H1 (cell line): ENCODE data around the gene FBXO46. TPM values are rescaled to one million over a fixed set of nuclear protein-coding genes. Genes with fewer than 3 reads are reported as not detected.

Experiments
- CTCF ChIA-PET: fragments of 300-600 bp; sonication (Branson Sonifier 250); formaldehyde crosslinking; loops from one replicate; lab custom pipeline; 2021; ENCODE audit not compliant: partially characterized antibody; lab: Charles Lee
- POLR2A ChIA-PET: fragments of 300-600 bp; sonication (Branson Sonifier 250); formaldehyde crosslinking; loops from one replicate; lab custom pipeline; 2021; ENCODE audit warnings: inconsistent platforms; ENCODE audit not compliant: partially characterized antibody; lab: Charles Lee
- DNase-seq, 2 experiments: peaks; one replicate each; pipeline versions ENCODE4 v3.0.0 to v3.0.0-alpha.2; 2010 to 2022; ENCODE audit warnings: low spot score in 2 of 2, low read depth in 1 of 2, mixed read lengths in 1 of 2
- FAIRE-seq: peaks from 2 replicates; lab custom pipeline; 2011; peaks lifted over from hg19 to GRCh38; lab: Jason Lieb, UNC
- H2AFZ ChIP-seq: 2 replicates; pipeline ENCODE4 v1.8.1; 2012; ENCODE audit warnings: low read length, inconsistent platforms
- H2AK5ac ChIP-seq: 2 replicates; pipeline ENCODE4 v1.6.1; 2013; ENCODE audit warnings: low read depth, low read length
- H2BK120ac ChIP-seq: replicated peaks from 2 replicates; pipeline ENCODE3; 2013; ENCODE audit warnings: low read depth, low read length, inconsistent platforms
- H2BK12ac ChIP-seq: 2 replicates; pipeline ENCODE4 v1.6.1; 2013; ENCODE audit warnings: low read depth, low read length
- H2BK15ac ChIP-seq: 2 replicates; pipeline ENCODE4 v1.6.1; 2013; ENCODE audit warnings: low read length
- H2BK20ac ChIP-seq: 2 replicates; pipeline ENCODE4 v1.6.1; 2013; ENCODE audit warnings: low read length
- H2BK5ac ChIP-seq: 2 replicates; pipeline ENCODE4 v1.6.1; 2013; ENCODE audit warnings: low read depth, low read length
- H3K14ac ChIP-seq: 2 replicates; pipeline ENCODE4 v1.6.1; 2013; ENCODE audit warnings: inconsistent platforms; ENCODE audit not compliant: insufficient read length
- H3K18ac ChIP-seq: 2 replicates; pipeline ENCODE4 v1.6.1; 2013; ENCODE audit warnings: low read length; ENCODE audit errors: extremely low read depth
- H3K23ac ChIP-seq: 2 replicates; pipeline ENCODE4 v1.6.1; 2013; ENCODE audit warnings: inconsistent platforms; ENCODE audit not compliant: insufficient read length
- H3K23me2 ChIP-seq: 2 replicates; pipeline ENCODE4 v1.6.1; 2013; ENCODE audit warnings: low read depth, low read length
- H3K27ac ChIP-seq: 2 replicates; pipeline ENCODE4 v1.6.1; 2011; ENCODE audit warnings: low read depth, low read length, inconsistent platforms
- H3K27me3 ChIP-seq, 4 experiments: replicated peaks in 1 of 4; 1 replicate in 1 of 4; 2 replicates in 3 of 4; pipeline versions ENCODE4 v1.6.1 to v1.8.1; 2011 to 2013; ENCODE audit warnings: low read length in 3 of 4, mild to moderate bottlenecking in 3 of 4, inconsistent platforms in 2 of 4, mixed read lengths in 2 of 4, moderate library complexity in 1 of 4; ENCODE audit not compliant: control insufficient read depth in 3 of 4, insufficient read depth in 3 of 4; ENCODE audit errors: extremely low read depth in 1 of 4
- H3K36me3 ChIP-seq, 4 experiments: 2 replicates each; pipeline versions ENCODE4 v1.6.1 to v1.8.1; 2011 to 2013; ENCODE audit warnings: mild to moderate bottlenecking in 4 of 4, low read length in 3 of 4, moderate library complexity in 2 of 4, control low read depth in 1 of 4, inconsistent platforms in 1 of 4; ENCODE audit not compliant: insufficient read depth in 4 of 4, control insufficient read depth in 2 of 4
- H3K4ac ChIP-seq: replicated peaks from 2 replicates; pipeline ENCODE3; 2013; ENCODE audit warnings: low read length, low read depth, mixed read lengths, inconsistent platforms; ENCODE audit not compliant: insufficient read length
- H3K4me1 ChIP-seq, 4 experiments: replicated peaks in 1 of 4; 1 replicate in 1 of 4; 2 replicates in 3 of 4; pipeline versions ENCODE4 v1.6.1 to v1.8.1; 2011 to 2013; ENCODE audit warnings: low read length in 3 of 4, inconsistent platforms in 2 of 4, mixed read lengths in 1 of 4; ENCODE audit not compliant: insufficient read depth in 4 of 4, control insufficient read depth in 3 of 4
- H3K4me2 ChIP-seq, 2 experiments: 2 replicates each; pipeline versions ENCODE4 v1.6.1 to v1.8.1; 2011 to 2013; ENCODE audit warnings: low read depth in 2 of 2, low read length in 2 of 2, control low read depth in 1 of 2, inconsistent platforms in 1 of 2, mild to moderate bottlenecking in 1 of 2; ENCODE audit not compliant: insufficient read depth in 1 of 2
- H3K4me3 ChIP-seq, 4 experiments: fragments of 200-600, 300-600 bp in 1 of 4; sonication (generic), shearing (Covaris generic), sonication (Bioruptor Twin) in 1 of 4; 2 replicates each; pipeline versions ENCODE4 v1.5.1 to v1.8.1; 2011 to 2016; ENCODE audit warnings: low read length in 4 of 4, low read depth in 3 of 4, control low read depth in 2 of 4, inconsistent platforms in 2 of 4, mild to moderate bottlenecking in 2 of 4, mixed read lengths in 1 of 4, moderate library complexity in 1 of 4; ENCODE audit not compliant: insufficient read depth in 2 of 4; ENCODE audit errors: extremely low read depth in 1 of 4
- H3K56ac ChIP-seq: replicated peaks from 2 replicates; pipeline ENCODE3; 2013; ENCODE audit warnings: low read depth, mild to moderate bottlenecking, mixed read lengths, low read length, inconsistent platforms; ENCODE audit not compliant: insufficient read length
- H3K79me1 ChIP-seq: 2 replicates; pipeline ENCODE4 v1.6.1; 2013; ENCODE audit warnings: low read depth, low read length, control low read depth
- H3K79me2 ChIP-seq, 2 experiments: 2 replicates each; pipeline versions ENCODE4 v1.6.1 to v1.8.1; 2012 to 2013; ENCODE audit warnings: low read length in 2 of 2, mild to moderate bottlenecking in 2 of 2, inconsistent platforms in 1 of 2; ENCODE audit not compliant: insufficient read depth in 2 of 2, control insufficient read depth in 1 of 2
- H3K9ac ChIP-seq, 4 experiments: replicated peaks in 1 of 4; 1 replicate in 1 of 4; 2 replicates in 3 of 4; pipeline versions ENCODE4 v1.6.1 to v1.8.1; 2011 to 2013; ENCODE audit warnings: low read depth in 3 of 4, low read length in 3 of 4, control low read depth in 2 of 4, mild to moderate bottlenecking in 2 of 4, moderate library complexity in 2 of 4, inconsistent platforms in 1 of 4; ENCODE audit errors: extremely low read depth in 1 of 4
- H3K9me3 ChIP-seq, 2 experiments: 2 replicates each; pipeline versions ENCODE4 v1.6.1 to v1.8.1; 2012 to 2013; ENCODE audit warnings: mild to moderate bottlenecking in 2 of 2, moderate library complexity in 2 of 2, control low read depth in 1 of 2, inconsistent platforms in 1 of 2, low read depth in 1 of 2, low read length in 1 of 2, mixed read lengths in 1 of 2; ENCODE audit not compliant: insufficient read depth in 2 of 2
- H4K20me1 ChIP-seq, 2 experiments: replicated peaks in 1 of 2; 2 replicates each; pipeline versions ENCODE3 to v1.8.1; 2011 to 2013; ENCODE audit warnings: inconsistent platforms in 2 of 2, low read length in 2 of 2, mild to moderate bottlenecking in 1 of 2; ENCODE audit not compliant: insufficient read depth in 2 of 2, control insufficient read depth in 1 of 2
- H4K5ac ChIP-seq: 2 replicates; pipeline ENCODE4 v1.6.1; 2013; ENCODE audit warnings: low read length, low read depth, mixed read lengths, inconsistent platforms; ENCODE audit not compliant: insufficient read length
- H4K8ac ChIP-seq: 2 replicates; pipeline ENCODE4 v1.8.0; 2013; ENCODE audit warnings: mild to moderate bottlenecking, moderate library complexity, low read length, inconsistent platforms; ENCODE audit not compliant: insufficient read depth; ENCODE audit errors: extremely low read depth
- H4K91ac ChIP-seq: replicated peaks from 2 replicates; pipeline ENCODE3; 2013; ENCODE audit warnings: low read length, mixed read lengths, inconsistent platforms; ENCODE audit not compliant: insufficient read length
- ATF2 ChIP-seq: IDR thresholded peaks from 2 replicates; pipeline ENCODE4 v1.6.1; 2012; ENCODE audit warnings: low read length, inconsistent platforms
- BRCA1 ChIP-seq: IDR thresholded peaks from 2 replicates; pipeline ENCODE4 v1.6.1; 2012; ENCODE audit warnings: low read depth, low read length, improper control_type of control experiment
- CBX5 ChIP-seq: fragments of 300-800, 300-1000 bp; sonication (generic); IDR thresholded peaks from 2 replicates; pipeline ENCODE4 v1.7.1; 2016; ENCODE audit warnings: antibody characterized with exemption, low read length, low read depth
- CEBPB ChIP-seq: IDR thresholded peaks from 2 replicates; pipeline ENCODE4 v1.6.1; 2012; ENCODE audit warnings: low read depth, low read length
- CHD2 ChIP-seq: IDR thresholded peaks from 2 replicates; pipeline ENCODE4 v1.6.1; 2012; ENCODE audit warnings: low read length, improper control_type of control experiment
- GABPA ChIP-seq: IDR thresholded peaks from 2 replicates; pipeline ENCODE4 v1.6.1; 2011; ENCODE audit warnings: mild to moderate bottlenecking, low read length, moderate library complexity, borderline replicate concordance; ENCODE audit not compliant: insufficient read depth
- GTF2F1 ChIP-seq: IDR thresholded peaks from 2 replicates; pipeline ENCODE4 v1.6.1; 2012; ENCODE audit warnings: low read depth, low read length, improper control_type of control experiment, borderline replicate concordance
- JUN ChIP-seq: IDR thresholded peaks from 2 replicates; pipeline ENCODE4 v1.6.1; 2011; ENCODE audit warnings: low read depth, mild to moderate bottlenecking, improper control_type of control experiment, low read length
- NANOG ChIP-seq: IDR thresholded peaks from 2 replicates; pipeline ENCODE4 v1.6.1; 2011; ENCODE audit warnings: low read length, low read depth, mild to moderate bottlenecking, inconsistent platforms; ENCODE audit not compliant: insufficient read depth, poor library complexity, severe bottlenecking
- POLR2AphosphoS5 ChIP-seq: IDR thresholded peaks from 2 replicates; pipeline ENCODE4 v1.6.1; 2011; ENCODE audit warnings: low read depth, low read length
- SAP30 ChIP-seq: fragments of 300-600 bp; sonication (generic); IDR thresholded peaks from 2 replicates; pipeline ENCODE4 v1.7.1; 2012; ENCODE audit warnings: low read length, moderate library complexity, mild to moderate bottlenecking, inconsistent platforms; ENCODE audit not compliant: insufficient read depth, insufficient replicate concordance
- SIN3A ChIP-seq, 2 experiments: IDR thresholded peaks in 1 of 2; conservative IDR thresholded peaks in 1 of 2; 2 replicates each; pipeline ENCODE4 v1.6.1; 2011 to 2012; ENCODE audit warnings: low read length in 2 of 2, improper control_type of control experiment in 1 of 2, low read depth in 1 of 2, mild to moderate bottlenecking in 1 of 2
- WGBS, 2 experiments: shearing (Covaris generic) in 1 of 2; methylation state at CpG; one replicate each; pipeline versions ENCODE4 v1.1.6 to v1.1.7; 2013 to 2015; ENCODE audit warnings: low lambda C conversion rate in 2 of 2, mixed read lengths in 2 of 2, inconsistent platforms in 1 of 2, low coverage in 1 of 2, missing lambda C conversion rate in 1 of 2; ENCODE audit not compliant: insufficient replicate concordance in 2 of 2, insufficient coverage in 1 of 2, insufficient read length in 1 of 2; ENCODE audit errors: extremely low coverage in 1 of 2, missing lambda C conversion rate in 1 of 2; 5-methylcytosine and 5-hydroxymethylcytosine counted together
- polyA plus RNA-seq, 7 experiments: library from polyadenylated mRNA; depleted of rRNA in 3 of 7; stranded (reverse) in 5 of 7; unstranded in 2 of 7; fragments of >200 nt in 5 of 7; fragments of 200-250 nt in 2 of 7; gene quantifications; 1 replicate in 5 of 7; 2 replicates in 1 of 7; 4 replicates in 1 of 7; pipeline versions ENCODE4 v1.2.1 to v1.2.3, GENCODE V29; 2011 to 2013; ENCODE audit warnings: missing spikeins in 2 of 7, mixed read lengths in 2 of 7
- total RNA-seq: library from RNA; stranded (reverse); fragmentation: NEBNext Ultra II Directional; extraction: Animal tissue kit (Norgen Biotek cat#: 25700); gene quantifications from 2 replicates; pipeline ENCODE4 v1.2.1, GENCODE V29; 2021

The FBXO46 gene
- total and polyA plus RNA-seq, 2 of the 8 experiments (the other 6 are each of a cell fraction or from before 2014, with no cell fraction given): 11.2 to 38.9 TPM

- Histone ChIP-seq H4K20me1 (peaks cover 0 to 6% of the 10 kb centered on the region in 2 experiments), H3K4me3 (no peak overlapping the region), H3K9ac (no peak overlapping the region), H3K14ac (no peak overlapping the region), H3K23me2 (no peaks in the 10 kb centered on the region), H4K5ac (no peak overlapping the region), H3K4me2 (no peak overlapping the region), H3K27me3 (no peaks in the 10 kb centered on the region), H2BK5ac (no peak overlapping the region), H2AFZ (no peak overlapping the region), H3K9me3 (no peaks in the 10 kb centered on the region), H3K4ac (no peak overlapping the region), H2BK20ac (no peak overlapping the region), H3K56ac (no peak overlapping the region), H3K36me3 (peaks cover 8 to 27% (median 21%) of the 10 kb centered on the region in 4 experiments; a peak in 6 of 8 replicates), H4K8ac (no peak overlapping the region), H3K79me1 (no peaks in the 10 kb centered on the region), H3K4me1 (no peaks in the 10 kb centered on the region), H3K18ac (no peak overlapping the region), H3K79me2 (no peaks in the 10 kb centered on the region), H2BK12ac (no peak overlapping the region), H3K27ac (no peak overlapping the region; the same call in 1 of the 2 replicates), H3K23ac (no peak overlapping the region), H2AK5ac (no peak overlapping the region), H4K91ac (no peak overlapping the region), H2BK15ac (no peak overlapping the region), H2BK120ac (no peak overlapping the region)
- ChIA-PET POLR2A (interaction anchor here (1.2 to 9.6 kb wide), 4 partner anchors 10 to 67 kb away, joined by 3 to 90 read pairs (median 26); partner anchors contain the start of genes QPCTL, SIX5 and SNRPD2), CTCF (interaction anchor here (0.6 to 1.4 kb wide), 3 partner anchors 11 to 58 kb away, joined by 3 to 6 read pairs (median 3); no protein-coding TSS in a partner anchor)
- 94% methylated on average over 7 of the region's 7 CpGs; no CpG with 5 or more reads in 1 of the 2 experiments for WGBS, 2 experiments
- DNase-seq (no peak), FAIRE-seq (no peak)
- no peak for TF ChIP-seq GABPA
- TF ChIP-seq CBX5: no peak
- TF ChIP-seq NANOG: no peak
- no peak for TF ChIP-seq SAP30
- TF ChIP-seq ATF2: no peak
- no peak for TF ChIP-seq CEBPB
- no peak for TF ChIP-seq SIN3A (conservative IDR thresholded peaks at IDR 0.05 in 1 of 2, IDR thresholded peaks at IDR 0.05 in 1 of 2; ENCODE audit: low read depth in 1 of 2, low read length in 2 of 2)
- no peak for TF ChIP-seq CHD2
- TF ChIP-seq JUN: no peak
- TF ChIP-seq GTF2F1: no peak
- no peak for TF ChIP-seq BRCA1
- TF ChIP-seq POLR2AphosphoS5: no peak
Observed at GRCh38 chr19:45701676-45702075, 29.0 kb downstream of the FBXO46 start.
